ENCODE data around the gene SNX27.

SNX27 gene

GRCh38 chr1:151693057-151693651, 81.3 kb downstream of the SNX27 start:
- DNase-seq (ENCODE audit: low read depth), result peak; percentile 50
- H3K4me3 ChIP-seq (ENCODE audit: low read length), result no peak overlapping the region
- TF ChIP-seq CTCF (IDR thresholded peaks at IDR 0.05; ENCODE audit: insufficient read depth, low read depth, low read length, missing control alignments), result peak; percentile 83

DNA sequence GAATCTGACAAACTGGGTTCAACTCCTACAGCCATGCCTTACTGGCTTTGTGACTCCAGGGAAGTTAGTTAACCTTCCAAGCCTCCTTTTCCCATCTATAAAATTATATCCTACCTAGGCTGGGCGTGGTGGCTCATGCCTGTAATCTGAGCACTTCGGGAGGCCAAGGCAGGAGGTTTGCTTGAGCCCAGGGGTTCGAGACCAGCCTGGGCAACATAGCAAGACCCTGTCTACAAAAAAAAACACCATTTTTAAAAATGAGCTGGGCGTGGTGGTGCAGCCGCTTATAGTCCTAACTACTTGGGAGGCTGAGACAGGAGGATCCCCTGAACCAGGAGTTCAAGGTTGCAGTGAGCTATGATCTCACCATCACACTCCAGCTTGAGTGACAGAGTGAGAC, 89.7 kb downstream of the SNX27 start:
- no peak for TF ChIP-seq CTCF (IDR thresholded peaks at IDR 0.05; ENCODE audit: insufficient read depth, low read depth, low read length, missing control alignments)
- DNase-seq (ENCODE audit: low read depth), result no peak
- no peak overlapping the region for H3K4me3 ChIP-seq (ENCODE audit: low read length)

DNA sequence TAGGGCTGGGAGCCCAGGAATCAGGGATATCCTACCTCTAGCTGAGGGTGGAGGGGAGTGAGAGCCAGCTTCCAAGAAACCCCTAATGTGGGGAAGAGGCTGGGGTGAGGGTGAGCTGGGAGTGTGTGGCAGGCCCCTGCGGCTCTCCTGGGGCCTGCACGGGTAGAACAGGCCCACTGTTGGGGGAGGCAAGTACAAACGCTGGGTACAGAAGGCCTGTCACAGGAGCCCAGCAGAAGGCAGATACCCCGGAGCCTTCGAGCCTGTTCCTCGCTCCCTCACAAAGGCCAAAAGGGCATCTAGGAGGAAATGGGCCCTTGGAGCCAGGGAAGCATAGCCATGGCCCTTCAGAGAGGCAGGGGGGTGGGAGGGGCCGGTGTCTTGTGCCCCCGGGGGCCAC, 91.1 kb downstream of the SNX27 start:
- no peak for TF ChIP-seq CTCF (IDR thresholded peaks at IDR 0.05; ENCODE audit: insufficient read depth, low read depth, low read length, missing control alignments)
- no peak overlapping the region for H3K4me3 ChIP-seq (ENCODE audit: low read length)
- no peak for DNase-seq (ENCODE audit: low read depth)

DNA sequence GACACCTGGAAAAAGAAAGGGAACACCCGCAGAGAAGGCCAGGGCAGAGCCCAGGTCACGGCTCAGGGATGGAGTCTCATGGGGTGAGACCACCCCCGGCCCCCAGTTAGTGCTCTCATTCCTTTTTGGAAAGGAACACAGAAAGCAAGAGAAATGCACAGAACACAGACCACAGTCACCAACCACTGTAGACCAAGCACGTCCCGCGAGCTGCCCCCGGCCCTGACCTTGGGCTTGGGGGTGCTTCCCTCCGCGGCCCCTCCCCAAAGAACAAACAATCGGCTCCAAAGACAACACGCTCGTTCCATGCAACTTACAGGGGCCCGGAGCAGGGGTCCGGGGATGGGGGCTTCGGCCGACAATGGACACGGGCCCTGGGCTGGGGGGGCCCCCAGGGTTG, 92.0 kb downstream of the SNX27 start:
- TF ChIP-seq CTCF (IDR thresholded peaks at IDR 0.05; ENCODE audit: insufficient read depth, low read depth, low read length, missing control alignments), result no peak
- no peak overlapping the region for H3K4me3 ChIP-seq (ENCODE audit: low read length)
- DNase-seq (ENCODE audit: low read depth), result no peak

DNA sequence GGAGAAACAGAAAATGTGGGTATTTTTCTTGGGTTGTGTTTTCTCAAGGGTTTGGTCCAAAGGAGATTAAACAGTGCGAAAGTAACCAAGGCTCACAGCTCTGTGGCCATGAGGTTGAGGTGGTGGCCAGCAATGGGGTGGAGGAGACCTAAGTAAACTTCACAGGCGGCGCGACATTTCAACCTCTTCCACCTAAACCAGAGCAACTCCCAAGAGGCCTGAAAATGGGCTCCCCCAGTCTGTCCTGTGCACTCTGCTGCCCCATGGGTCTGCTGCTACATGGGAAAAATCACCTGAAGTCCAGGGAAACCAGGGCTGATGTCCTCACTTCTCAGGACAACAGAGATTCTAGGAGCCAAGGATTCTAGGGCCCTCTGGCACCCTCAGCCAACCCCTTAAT, 92.4 kb downstream of the SNX27 start:
- no peak for TF ChIP-seq CTCF (IDR thresholded peaks at IDR 0.05; ENCODE audit: insufficient read depth, low read depth, low read length, missing control alignments)
- no peak for DNase-seq (ENCODE audit: low read depth)
- no peak overlapping the region for H3K4me3 ChIP-seq (ENCODE audit: low read length)

DNA sequence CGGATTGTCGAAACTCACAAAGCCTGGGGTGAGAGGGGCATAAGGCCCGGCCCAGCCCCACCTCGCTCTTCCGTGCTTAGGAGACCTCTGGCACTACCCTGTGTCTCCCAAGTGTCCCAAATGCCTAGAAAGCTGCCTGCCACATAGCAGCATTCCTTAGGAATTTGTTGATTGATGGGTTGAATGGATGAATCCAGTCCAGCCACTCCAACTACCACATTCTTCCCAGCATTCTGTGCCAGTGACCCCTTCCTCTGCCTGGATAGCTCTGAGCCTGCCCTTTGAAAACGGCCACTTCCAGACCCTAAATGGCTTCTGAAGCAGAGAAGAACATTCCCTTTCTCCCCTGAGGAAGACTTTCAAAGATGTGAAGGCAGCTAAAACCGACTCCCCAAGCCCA, 93.3 kb downstream of the SNX27 start:
- TF ChIP-seq CTCF (IDR thresholded peaks at IDR 0.05; ENCODE audit: insufficient read depth, low read depth, low read length, missing control alignments), result no peak
- H3K4me3 ChIP-seq (ENCODE audit: low read length), result no peak overlapping the region
- no peak for DNase-seq (ENCODE audit: low read depth)

- DNase-seq (ENCODE audit: low read depth), result peak; percentile 13
- no peak overlapping the region for H3K4me3 ChIP-seq (ENCODE audit: low read length)
- TF ChIP-seq CTCF (IDR thresholded peaks at IDR 0.05; ENCODE audit: insufficient read depth, low read depth, low read length, missing control alignments), result no peak
Measured at GRCh38 chr1:151705753-151706463, 94.1 kb downstream of the SNX27 start.

All from epithelial cell of esophagus (primary cell).